Natural killer cell (primary cell): ENCODE data around the gene NUF2. TPM values are rescaled to one million over a fixed set of nuclear protein-coding genes. Genes with fewer than 3 reads are reported as not detected.

Experiments
- ATAC-seq, 3 donors: fragments of 150-1000 bp in 2 of 3; fragments of 200-7000 bp in 1 of 3; cut with Tn5 transposase; 1 replicate in 1 of 3; 2 replicates in 2 of 3; pipeline ENCODE4 v1.10.0; 2021; ENCODE audit warnings: mild to moderate bottlenecking in 2 of 3, moderate library complexity in 2 of 3
- DNase-seq, 2 donors: peaks; one replicate each; pipeline versions ENCODE4 v3.0.0 to v3.0.0-alpha.2; 2013 to 2021; ENCODE audit warnings: mixed read lengths in 1 of 2
- H3K27ac ChIP-seq: one replicate; pipeline ENCODE4 v1.5.1; 2013; ENCODE audit warnings: mild to moderate bottlenecking, low read length
- H3K27me3 ChIP-seq: one replicate; pipeline ENCODE4 v1.6.1; 2013; ENCODE audit warnings: low read length; ENCODE audit not compliant: control insufficient read depth, insufficient read depth
- H3K36me3 ChIP-seq: one replicate; pipeline ENCODE4 v1.6.1; 2013; ENCODE audit warnings: low read length; ENCODE audit not compliant: control insufficient read depth, insufficient read depth
- H3K4me1 ChIP-seq: one replicate; pipeline ENCODE4 v1.6.1; 2013; ENCODE audit warnings: low read length; ENCODE audit not compliant: control insufficient read depth, insufficient read depth
- H3K4me3 ChIP-seq: one replicate; pipeline ENCODE4 v1.5.1; 2013; ENCODE audit warnings: low read length
- H3K9me3 ChIP-seq: one replicate; pipeline ENCODE4 v1.6.1; 2013; ENCODE audit warnings: low read length; ENCODE audit not compliant: control insufficient read depth, insufficient read depth
- H3K27ac Mint-ChIP-seq, 2 donors: one replicate each; pipeline ENCODE4 v1.8.0; 2022; ENCODE audit warnings: mild to moderate bottlenecking in 2 of 2, mixed read lengths in 2 of 2, moderate library complexity in 1 of 2
- H3K27me3 Mint-ChIP-seq, 2 donors: one replicate each; pipeline ENCODE4 v1.8.0; 2022; ENCODE audit warnings: low read depth in 2 of 2, mixed read lengths in 2 of 2
- H3K36me3 Mint-ChIP-seq: one replicate; pipeline ENCODE4 v1.8.0; 2022; ENCODE audit warnings: mixed read lengths
- H3K4me1 Mint-ChIP-seq, 2 donors: one replicate each; pipeline ENCODE4 v1.8.0; 2022; ENCODE audit warnings: mixed read lengths in 2 of 2
- H3K4me3 Mint-ChIP-seq: one replicate; pipeline ENCODE4 v1.8.0; 2022; ENCODE audit warnings: mild to moderate bottlenecking, moderate library complexity, mixed read lengths
- H3K9me3 Mint-ChIP-seq, 2 donors: one replicate each; pipeline ENCODE4 v1.8.0; 2022; ENCODE audit warnings: mixed read lengths in 2 of 2
- CTCF ChIP-seq: fragments of 200-600 bp; IDR thresholded peaks from one replicate; pipeline ENCODE4 v1.8.0; 2022; ENCODE audit warnings: antibody characterized with exemption
- WGBS: methylation state at CpG from one replicate; pipeline ENCODE4 v1.1.7; 2013; ENCODE audit warnings: missing lambda C conversion rate; ENCODE audit not compliant: insufficient coverage; 5-methylcytosine and 5-hydroxymethylcytosine counted together
- intact Hi-C: fragments of 100-400 bp; cut with micrococcal nuclease; formaldehyde crosslinking; loops from one replicate; pipeline ENCODE4 v1.14.2; 2022
- total RNA-seq, 4 donors: library from RNA; stranded (reverse); fragments of 120-200 nt in 1 of 4; gene quantifications; one replicate each; pipeline versions ENCODE4 v1.2.3 to v1.2.4, GENCODE V29; 2013 to 2022

NUF2 gene
- total RNA-seq, 3 donors from 2014 or later (not counting 1 experiment from before 2014, with no cell fraction given), result 2.5 to 5.6 (median 2.7) TPM

GRCh38 chr1:163387146-163387545, 65.4 kb downstream of the NUF2 start:
- H3K27me3 ChIP-seq, result peaks cover 5% of the 10 kb centered on the region
- no peaks in the 10 kb centered on the region for H3K4me1 ChIP-seq
- H3K4me1 Mint-ChIP-seq, result no peaks in the 10 kb centered on the region
- H3K9me3 Mint-ChIP-seq, result no peaks in the 10 kb centered on the region
- TF ChIP-seq CTCF, result no peak
- DNase-seq (no peak), ATAC-seq (no peak)
- H3K9me3 ChIP-seq, result no peaks in the 10 kb centered on the region
- H3K27ac Mint-ChIP-seq, result no peak overlapping the region
- intact Hi-C loops, result no loop called here
- no peak overlapping the region for H3K27ac ChIP-seq
- H3K36me3 Mint-ChIP-seq, result no peaks in the 10 kb centered on the region
- H3K27me3 Mint-ChIP-seq, result peaks cover 21 to 22% of the 10 kb centered on the region in 2 donors
- no peaks in the 10 kb centered on the region for H3K36me3 ChIP-seq
- no peak overlapping the region for H3K4me3 ChIP-seq
- H3K4me3 Mint-ChIP-seq, result no peak overlapping the region

GRCh38 chr1:163388970-163389369, 67.2 kb downstream of the NUF2 start:
- no peak overlapping the region for H3K27ac Mint-ChIP-seq
- H3K36me3 Mint-ChIP-seq, result no peaks in the 10 kb centered on the region
- H3K4me1 ChIP-seq, result no peaks in the 10 kb centered on the region
- no peaks in the 10 kb centered on the region for H3K9me3 Mint-ChIP-seq
- H3K4me3 Mint-ChIP-seq, result no peak overlapping the region
- intact Hi-C loops, result no loop called here
- H3K4me3 ChIP-seq, result no peak overlapping the region
- no peak overlapping the region for H3K27ac ChIP-seq
- ATAC-seq (no peak), DNase-seq (no peak)
- TF ChIP-seq CTCF, result no peak
- no peaks in the 10 kb centered on the region for H3K9me3 ChIP-seq
- H3K4me1 Mint-ChIP-seq, result no peaks in the 10 kb centered on the region
- no peaks in the 10 kb centered on the region for H3K36me3 ChIP-seq
- peaks cover 3% of the 10 kb centered on the region for H3K27me3 ChIP-seq
- H3K27me3 Mint-ChIP-seq, result peaks cover 18 to 22% of the 10 kb centered on the region in 2 donors
- 93% methylated on average over 3 of the region's 4 CpGs for WGBS

GRCh38 chr1:163395790-163396189, 74.0 kb downstream of the NUF2 start:
- H3K4me1 Mint-ChIP-seq, result no peaks in the 10 kb centered on the region
- no peak overlapping the region for H3K4me3 Mint-ChIP-seq
- DNase-seq, result no peak
- H3K36me3 ChIP-seq, result no peaks in the 10 kb centered on the region
- H3K4me3 ChIP-seq, result no peak overlapping the region
- H3K27me3 ChIP-seq, result peaks cover 3% of the 10 kb centered on the region
- no peaks in the 10 kb centered on the region for H3K36me3 Mint-ChIP-seq
- H3K9me3 Mint-ChIP-seq, result no peaks in the 10 kb centered on the region
- no peak overlapping the region for H3K27ac Mint-ChIP-seq
- H3K27me3 Mint-ChIP-seq, result peaks cover 12 to 18% of the 10 kb centered on the region in 2 donors
- no peaks in the 10 kb centered on the region for H3K9me3 ChIP-seq
- no peaks in the 10 kb centered on the region for H3K4me1 ChIP-seq
- no peak overlapping the region for H3K27ac ChIP-seq
- intact Hi-C loops, result no loop called here
- TF ChIP-seq CTCF, result no peak
- no peak for ATAC-seq

- Histone ChIP-seq H3K27ac (no peak overlapping the region), H3K36me3 (no peaks in the 10 kb centered on the region), H3K9me3 (no peaks in the 10 kb centered on the region), H3K27me3 (peaks cover 3% of the 10 kb centered on the region), H3K4me1 (no peaks in the 10 kb centered on the region), H3K4me3 (no peak overlapping the region)
- DNase-seq, result no peak
- ATAC-seq, result no peak
- no peaks in the 10 kb centered on the region for H3K36me3 Mint-ChIP-seq
- no peak for TF ChIP-seq CTCF
- H3K27me3 Mint-ChIP-seq, result peaks cover 15 to 18% of the 10 kb centered on the region in 2 donors
- H3K4me1 Mint-ChIP-seq, result no peaks in the 10 kb centered on the region
- H3K9me3 Mint-ChIP-seq, result no peaks in the 10 kb centered on the region
- 73% methylated on average over 4 of the region's 4 CpGs for WGBS
- no peak overlapping the region for H3K4me3 Mint-ChIP-seq
- H3K27ac Mint-ChIP-seq, result no peak overlapping the region
- intact Hi-C loops, result no loop called here
These were observed 75.9 kb downstream of the NUF2 start for GRCh38 chr1:163397451-163398200.
